Activated naive CD4-positive, alpha-beta T cell treated with anti-CD3 and anti-CD28 coated beads, Interleukin-2, amount 50 U/mL, for 72 hours (primary cell): Measurements from ENCODE around the gene RSPO1. TPM values are rescaled to one million over a fixed set of nuclear protein-coding genes. Genes with fewer than 3 reads are reported as not detected.

Experiments used
- ATAC-seq, 2 donors: fragments of 150-1000 bp; cut with Tn5 transposase; 2 replicates each; pipeline ENCODE4 v1.10.0; 2021; ENCODE audit warnings: mild to moderate bottlenecking in 2 of 2, moderate library complexity in 2 of 2
- DNase-seq, 2 donors: peaks; one replicate each; pipeline ENCODE4 v3.0.0; 2021 to 2022; ENCODE audit warnings: low spot score in 2 of 2
- H3K27ac Mint-ChIP-seq, 2 donors: one replicate each; pipeline ENCODE4 v1.8.0; 2022; ENCODE audit warnings: mild to moderate bottlenecking in 2 of 2, mixed read lengths in 2 of 2
- H3K36me3 Mint-ChIP-seq, 2 donors: one replicate each; pipeline ENCODE4 v1.8.0; 2022; ENCODE audit warnings: mixed read lengths in 2 of 2
- H3K9me3 Mint-ChIP-seq, 2 donors: one replicate each; pipeline ENCODE4 v1.8.0; 2022; ENCODE audit warnings: mixed read lengths in 2 of 2
- total RNA-seq, 2 donors: library from RNA; stranded (reverse); gene quantifications; one replicate each; pipeline ENCODE4 v1.2.3, GENCODE V29; 2022

RSPO1 gene
- total RNA-seq, 2 donors from 2014 or later: not detected

DNA sequence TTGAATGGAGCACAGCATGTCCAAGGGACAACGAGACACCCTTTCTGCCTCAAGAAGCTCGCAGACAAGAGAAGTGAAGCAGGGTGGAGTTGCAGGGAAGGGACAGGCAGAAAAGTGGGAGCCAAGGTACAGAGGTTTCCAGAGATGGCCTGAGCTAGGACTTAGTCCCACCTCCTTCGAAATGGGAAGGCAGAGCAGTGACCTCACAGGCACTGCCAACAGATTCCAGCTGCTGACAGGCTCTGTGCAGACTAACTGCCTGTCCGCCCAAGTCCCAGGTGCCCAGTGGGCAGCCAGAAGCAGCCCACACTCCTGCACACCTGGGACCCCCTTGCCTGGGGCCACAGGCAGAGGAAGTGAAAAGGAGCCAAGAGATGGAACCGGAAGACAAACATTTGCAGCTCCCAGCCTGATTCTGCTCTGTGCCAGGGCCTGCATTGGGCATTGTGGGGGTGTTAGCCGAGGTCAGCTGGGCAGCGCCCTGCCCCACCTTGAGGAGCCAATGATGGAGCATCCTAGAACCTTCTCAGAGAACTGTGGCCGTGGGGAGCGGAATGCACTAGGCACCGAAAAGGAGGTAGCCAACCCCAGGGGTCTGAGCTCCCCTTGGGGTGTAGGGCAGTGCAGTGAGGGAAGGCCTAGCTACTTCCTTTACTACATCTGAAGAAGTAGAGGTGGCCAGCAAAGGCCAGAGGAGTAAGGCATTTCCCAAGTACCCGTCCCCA is 27.5 kb upstream of the RSPO1 start:
- ATAC-seq: no peak

DNA sequence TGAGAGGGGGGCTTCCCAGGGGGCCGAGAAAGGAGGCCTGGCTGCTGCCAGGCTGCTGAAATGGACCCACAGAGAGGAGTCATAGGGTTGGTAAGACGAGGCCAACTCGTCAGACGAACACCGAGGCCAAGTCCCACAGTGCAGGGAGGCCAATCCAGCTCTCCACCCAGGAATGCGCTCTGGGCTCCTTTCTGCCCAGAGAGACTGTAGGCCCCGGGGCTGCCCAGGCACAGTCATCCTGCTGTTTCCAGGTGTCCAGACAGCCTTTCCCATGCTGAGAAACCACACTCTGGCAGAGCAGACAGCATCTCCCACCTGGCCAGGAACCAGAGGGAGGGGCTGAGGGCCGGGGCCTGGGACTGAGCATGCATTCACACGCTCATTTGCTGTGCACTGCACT is 26.7 kb upstream of the RSPO1 start:
- DNase-seq (no peak), ATAC-seq (no peak)
- no peak overlapping the region for H3K27ac Mint-ChIP-seq
- H3K9me3 Mint-ChIP-seq: no peaks in the 10 kb centered on the region
- no peaks in the 10 kb centered on the region for H3K36me3 Mint-ChIP-seq

More for the DNA sequence above, 27.5 kb upstream of the RSPO1 start:
- Mint-ChIP-seq H3K9me3 (no peaks in the 10 kb centered on the region), H3K36me3 (no peaks in the 10 kb centered on the region), H3K27ac (no peak overlapping the region)
- DNase-seq: no peak

DNA sequence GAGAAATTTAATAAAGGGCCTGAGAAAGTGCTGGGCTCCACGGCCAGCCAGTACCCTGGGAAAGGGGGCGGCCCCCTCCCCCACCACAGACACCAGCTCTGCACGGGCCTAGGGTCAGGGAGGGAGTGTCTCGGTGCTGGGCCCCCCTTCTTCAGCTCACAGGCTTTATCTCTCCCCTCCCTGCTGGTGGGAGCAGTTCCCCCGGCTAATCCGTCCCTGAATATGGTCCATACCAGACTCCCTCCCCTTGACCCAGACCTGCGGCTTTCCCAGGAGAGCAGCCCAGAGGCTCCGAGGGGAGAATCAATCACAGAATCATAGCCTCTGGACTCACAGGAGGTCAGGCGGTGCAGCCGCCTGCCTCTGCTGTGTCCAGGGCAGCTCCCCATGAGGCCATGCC is 26.0 kb upstream of the RSPO1 start:
- no peaks in the 10 kb centered on the region for H3K36me3 Mint-ChIP-seq
- ATAC-seq: no peak
- DNase-seq: no peak
- H3K9me3 Mint-ChIP-seq: no peaks in the 10 kb centered on the region
- no peak overlapping the region for H3K27ac Mint-ChIP-seq

DNA sequence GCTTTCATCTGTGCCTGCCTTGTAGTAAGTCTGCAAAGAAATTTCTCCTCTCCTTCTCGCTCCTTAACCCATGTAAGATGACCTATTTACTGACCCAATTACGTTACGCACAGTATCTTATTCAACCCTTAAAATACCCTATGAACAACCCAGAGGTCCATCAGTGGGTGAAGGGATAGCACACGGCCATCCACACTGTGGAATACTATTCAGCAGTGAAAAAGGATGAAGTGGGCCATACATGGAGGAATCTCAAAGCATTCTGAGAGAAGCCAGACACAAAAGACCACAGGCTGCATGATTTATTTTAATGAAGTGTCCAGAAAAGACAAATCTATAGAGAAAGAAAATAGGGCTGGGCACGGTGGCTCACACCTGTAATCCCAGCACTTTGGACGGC is 23.8 kb upstream of the RSPO1 start:
- Mint-ChIP-seq H3K36me3 (no peaks in the 10 kb centered on the region), H3K27ac (no peak overlapping the region), H3K9me3 (no peaks in the 10 kb centered on the region)
- no peak for ATAC-seq
- DNase-seq: no peak

DNA sequence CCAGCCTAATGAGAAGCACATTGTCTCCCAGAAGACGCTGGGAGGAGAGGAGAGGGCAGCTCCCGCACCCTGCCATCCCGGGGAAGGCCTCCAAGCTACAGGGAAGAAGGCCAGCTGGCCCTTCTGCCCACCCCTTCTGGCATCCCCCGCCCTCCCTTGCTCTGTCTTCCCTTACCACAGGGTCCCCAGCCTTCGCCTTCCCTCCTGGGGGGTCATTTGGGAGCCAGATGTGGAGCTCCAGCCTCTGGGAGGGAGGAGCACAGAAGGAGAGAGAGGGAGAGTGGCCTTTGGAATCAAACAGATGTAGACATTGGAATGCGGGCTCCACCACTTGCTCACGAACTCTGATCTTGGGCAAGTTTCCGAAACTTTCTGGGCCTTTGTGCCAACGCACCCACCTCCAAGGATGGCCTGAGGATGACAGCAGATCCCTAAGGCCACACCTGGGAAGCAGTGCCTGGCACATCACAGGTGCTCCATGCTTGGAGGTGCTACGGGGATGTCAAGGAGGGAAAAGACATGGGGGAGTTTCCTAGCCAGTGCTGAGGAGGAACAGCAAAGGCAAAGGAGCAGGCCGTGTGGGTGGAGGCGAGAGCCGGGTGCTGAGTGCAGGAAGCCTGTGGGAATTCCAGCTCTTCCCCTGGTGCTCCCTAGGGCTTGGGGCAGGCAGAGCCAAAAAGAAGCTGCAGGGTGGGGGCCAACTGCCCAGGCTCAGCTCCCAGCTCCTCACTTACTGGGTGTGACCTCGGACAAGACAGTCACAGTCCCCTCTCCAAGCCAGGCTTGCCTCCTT is 23.1 kb upstream of the RSPO1 start:
- no peak for ATAC-seq
- H3K9me3 Mint-ChIP-seq: no peaks in the 10 kb centered on the region
- no peak for DNase-seq
- H3K27ac Mint-ChIP-seq: no peak overlapping the region
- H3K36me3 Mint-ChIP-seq: no peaks in the 10 kb centered on the region

DNA sequence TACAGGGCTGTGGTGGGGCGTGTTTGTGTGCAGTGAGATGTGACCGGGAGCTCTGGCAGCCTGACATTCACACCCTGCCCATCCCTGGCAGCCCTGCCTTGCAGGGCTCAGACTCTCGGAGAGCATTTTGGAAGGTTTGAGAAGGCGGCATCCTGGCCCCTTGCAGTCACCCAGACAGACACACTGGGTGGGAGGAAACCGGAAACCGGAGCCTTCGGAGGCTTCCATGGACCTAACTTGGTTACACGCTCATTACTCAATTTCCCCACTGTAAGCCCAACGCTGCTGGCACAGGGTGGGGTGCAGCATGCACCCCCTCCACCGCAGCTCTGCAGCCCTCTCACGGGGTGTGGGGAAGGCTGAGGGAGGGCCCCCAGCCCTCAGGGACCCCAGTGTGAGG is 22.2 kb upstream of the RSPO1 start:
- Mint-ChIP-seq H3K27ac (no peak overlapping the region), H3K36me3 (no peaks in the 10 kb centered on the region), H3K9me3 (no peaks in the 10 kb centered on the region)
- DNase-seq: no peak
- no peak for ATAC-seq

DNA sequence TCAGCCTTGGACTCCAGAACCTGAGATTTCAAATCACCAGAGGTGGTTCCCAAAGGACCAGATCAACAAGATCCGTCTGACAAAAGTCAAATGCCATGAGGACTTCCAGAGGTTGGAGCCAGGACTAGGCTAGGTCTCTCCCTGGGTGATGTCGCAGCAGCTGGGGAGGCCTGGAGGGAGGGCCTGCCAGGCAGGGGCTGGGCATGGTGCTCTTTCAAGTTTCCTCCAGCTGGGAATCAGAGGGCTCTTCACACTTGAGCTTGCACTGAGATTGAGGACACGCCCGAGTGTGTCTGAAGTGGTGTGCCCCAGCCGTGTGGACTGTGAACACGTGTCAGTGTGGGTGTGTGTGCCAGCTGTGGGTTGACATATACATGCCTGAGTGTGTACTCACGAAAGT is 21.3 kb upstream of the RSPO1 start:
- no peaks in the 10 kb centered on the region for H3K9me3 Mint-ChIP-seq
- H3K36me3 Mint-ChIP-seq: no peaks in the 10 kb centered on the region
- no peak overlapping the region for H3K27ac Mint-ChIP-seq
- DNase-seq (no peak), ATAC-seq (no peak)

DNA sequence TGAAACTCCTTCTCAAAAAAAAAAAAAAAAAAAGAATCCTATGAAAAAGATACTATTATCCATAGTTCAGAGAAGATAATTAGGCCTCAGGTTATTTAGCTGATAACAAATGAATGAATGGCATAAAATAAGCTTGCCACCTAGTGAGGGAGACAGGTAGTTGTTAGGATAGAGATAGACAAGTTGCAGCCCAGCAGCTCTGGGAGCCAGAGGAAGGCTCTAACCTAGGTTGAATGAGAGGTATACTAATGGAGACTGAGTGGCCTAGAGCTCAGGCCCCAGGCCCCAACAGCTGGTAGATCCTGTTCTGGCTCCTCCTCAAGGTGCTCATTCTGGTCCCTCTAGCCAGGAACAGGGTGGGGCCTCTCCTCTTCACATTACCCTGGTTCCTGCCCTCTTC is 20.6 kb upstream of the RSPO1 start:
- DNase-seq (no peak), ATAC-seq (no peak)
- Mint-ChIP-seq H3K9me3 (no peaks in the 10 kb centered on the region), H3K27ac (no peak overlapping the region), H3K36me3 (no peaks in the 10 kb centered on the region)

DNA sequence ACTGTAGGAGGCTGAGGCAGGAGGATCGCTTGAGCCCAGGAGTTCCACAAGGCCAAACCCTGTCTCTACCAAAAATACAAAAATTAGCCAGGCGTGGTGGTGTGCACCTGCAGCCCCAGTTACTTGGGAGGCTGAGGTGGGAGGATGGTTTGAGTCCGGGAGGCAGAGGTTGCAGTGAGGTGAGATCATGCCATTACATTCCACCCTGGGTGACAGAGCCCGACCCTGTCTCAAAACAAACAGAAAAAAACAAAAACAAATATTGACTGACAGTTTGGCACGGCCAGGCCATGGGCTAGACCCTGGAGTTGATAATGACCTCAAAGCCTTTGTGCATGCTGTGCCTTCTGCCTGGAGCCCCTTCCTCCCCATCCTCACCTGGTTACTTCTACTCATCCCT is 19.2 kb upstream of the RSPO1 start:
- DNase-seq: no peak

DNA sequence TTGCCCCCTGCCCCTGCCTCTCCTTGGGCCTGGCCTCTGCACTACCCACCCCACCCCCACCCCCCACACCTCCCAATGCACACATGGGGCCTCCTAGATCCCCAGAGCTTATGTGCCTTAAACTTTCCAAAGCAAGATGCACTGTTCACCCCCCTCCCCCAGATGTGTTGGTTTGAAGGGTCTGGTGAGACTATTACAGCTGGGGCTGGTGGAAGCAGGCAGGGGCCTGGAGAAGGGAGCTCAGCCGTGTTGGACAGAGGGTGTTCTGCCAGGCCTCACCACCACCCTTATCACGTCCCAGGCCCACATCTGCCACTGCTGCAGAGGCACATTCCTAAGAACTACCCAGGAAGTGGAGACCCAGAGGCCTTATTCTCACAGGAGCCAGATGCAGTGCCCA is 18.3 kb upstream of the RSPO1 start:
- ATAC-seq (no peak), DNase-seq (no peak)
- H3K27ac Mint-ChIP-seq: no peak overlapping the region
- no peaks in the 10 kb centered on the region for H3K36me3 Mint-ChIP-seq
- H3K9me3 Mint-ChIP-seq: no peaks in the 10 kb centered on the region

More for the DNA sequence above, 19.2 kb upstream of the RSPO1 start:
- Mint-ChIP-seq H3K9me3 (no peaks in the 10 kb centered on the region), H3K36me3 (no peaks in the 10 kb centered on the region), H3K27ac (no peak overlapping the region)
- ATAC-seq: no peak

DNA sequence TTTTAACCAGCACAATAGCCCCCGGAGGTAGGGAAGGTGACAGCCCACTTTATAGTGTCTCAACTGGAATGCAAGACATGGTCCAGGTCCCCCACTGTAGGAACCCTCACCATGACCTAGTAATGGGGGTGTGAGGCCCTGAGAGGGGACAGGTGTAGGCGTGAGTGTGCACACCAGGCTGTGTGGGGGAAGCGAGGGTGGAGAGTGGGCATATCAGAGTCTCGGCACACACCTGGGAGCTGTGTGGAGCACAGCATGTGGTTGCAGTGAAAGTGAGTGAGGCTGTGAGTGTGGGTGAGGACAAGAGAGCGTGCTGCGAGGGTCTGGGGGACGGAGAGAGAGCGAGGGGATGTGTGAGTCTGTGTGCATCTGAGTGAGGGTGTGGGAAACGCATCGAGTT is 17.1 kb upstream of the RSPO1 start:
- Mint-ChIP-seq H3K36me3 (no peaks in the 10 kb centered on the region), H3K27ac (peak overlapping the region in 1 of 2 donors; percentile 61), H3K9me3 (no peaks in the 10 kb centered on the region)
- ATAC-seq (no peak), DNase-seq (no peak)

DNA sequence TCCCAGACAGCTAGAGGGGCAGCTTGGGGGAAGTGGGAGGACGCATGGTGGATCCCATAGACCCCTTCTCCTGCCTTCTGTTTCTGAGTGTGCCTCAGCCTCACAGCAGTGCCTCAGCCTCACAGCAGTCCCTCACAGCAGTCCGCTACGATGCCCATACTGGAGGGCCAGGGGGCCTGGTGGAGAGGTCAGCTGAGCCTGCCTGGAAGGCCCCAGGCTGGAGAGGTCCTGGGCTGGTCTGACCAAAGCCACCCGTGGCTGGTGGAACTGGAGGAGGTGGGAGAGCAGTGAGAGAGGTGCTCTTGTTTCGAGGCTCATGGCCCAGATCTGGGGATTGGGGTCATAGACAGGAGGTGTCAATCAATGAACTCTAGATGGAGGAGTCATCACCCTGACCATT is 16.0 kb upstream of the RSPO1 start:
- DNase-seq (no peak), ATAC-seq (no peak)
- Mint-ChIP-seq H3K27ac (no peak overlapping the region), H3K9me3 (no peaks in the 10 kb centered on the region), H3K36me3 (no peaks in the 10 kb centered on the region)

DNA sequence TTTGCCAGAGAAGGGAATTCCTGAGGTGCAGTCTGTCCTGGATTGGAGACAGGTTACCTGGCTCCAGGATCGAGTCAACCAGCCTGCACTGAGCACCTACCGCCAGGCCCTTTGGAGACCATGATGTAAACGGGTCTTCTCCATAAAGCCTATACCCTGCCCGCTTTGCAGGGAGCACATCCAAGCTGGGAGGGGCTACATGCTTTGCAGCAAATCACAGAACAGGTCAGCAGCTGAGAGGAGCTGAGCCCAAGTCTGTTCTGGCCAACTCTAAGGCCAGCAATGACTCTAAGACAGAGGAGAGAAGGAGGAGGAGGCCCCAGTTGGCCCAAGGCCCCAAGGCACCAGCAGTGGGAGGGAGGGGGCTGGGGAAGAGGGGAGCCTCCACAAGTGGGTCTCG is 15.5 kb upstream of the RSPO1 start:
- H3K36me3 Mint-ChIP-seq: no peaks in the 10 kb centered on the region
- no peaks in the 10 kb centered on the region for H3K9me3 Mint-ChIP-seq
- ATAC-seq: no peak
- DNase-seq: no peak
- H3K27ac Mint-ChIP-seq: no peak overlapping the region

DNA sequence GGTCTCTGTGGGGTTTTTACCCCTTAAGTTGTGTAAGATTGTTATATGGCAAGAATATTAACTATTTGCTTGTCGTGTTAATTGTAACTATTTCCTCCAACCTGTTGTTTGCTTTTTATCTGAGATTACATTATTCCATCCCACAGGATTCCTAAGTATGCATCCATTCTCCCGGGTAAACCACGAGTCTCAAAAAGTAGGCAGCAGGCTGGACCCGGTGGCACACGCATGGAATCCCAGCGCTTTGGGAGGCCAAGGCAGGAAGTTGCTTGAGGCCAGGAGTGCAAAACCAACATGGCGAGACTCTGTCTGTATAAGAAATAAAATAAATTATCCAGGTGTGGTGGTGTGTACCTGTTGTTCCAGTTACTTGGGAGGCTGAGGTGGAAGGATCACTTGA is 12.6 kb upstream of the RSPO1 start:
- DNase-seq: no peak
- Mint-ChIP-seq H3K9me3 (no peaks in the 10 kb centered on the region), H3K36me3 (no peaks in the 10 kb centered on the region), H3K27ac (no peak overlapping the region)
- no peak for ATAC-seq

DNA sequence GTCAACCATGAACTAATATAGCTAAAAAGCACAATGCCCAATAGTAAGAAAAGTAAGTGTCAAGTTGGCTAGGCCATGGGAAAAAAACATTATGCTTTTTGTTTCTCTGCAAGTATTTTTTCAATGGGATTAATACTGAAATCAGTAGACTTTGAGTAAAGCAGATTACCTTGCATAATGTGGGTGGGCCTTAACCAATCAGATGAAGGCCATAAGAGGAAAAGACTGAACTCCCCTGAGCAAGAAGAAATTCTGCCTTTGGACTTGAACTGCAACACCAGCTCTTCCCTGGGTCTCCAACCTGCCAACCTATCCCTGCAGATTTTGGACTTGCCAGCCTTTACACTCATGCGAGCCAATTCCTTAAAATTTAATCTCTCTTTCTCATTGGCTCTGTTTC is 6.4 kb upstream of the RSPO1 start:
- no peak for ATAC-seq
- Mint-ChIP-seq H3K27ac (no peak overlapping the region), H3K9me3 (no peaks in the 10 kb centered on the region), H3K36me3 (no peaks in the 10 kb centered on the region)
- no peak for DNase-seq

DNA sequence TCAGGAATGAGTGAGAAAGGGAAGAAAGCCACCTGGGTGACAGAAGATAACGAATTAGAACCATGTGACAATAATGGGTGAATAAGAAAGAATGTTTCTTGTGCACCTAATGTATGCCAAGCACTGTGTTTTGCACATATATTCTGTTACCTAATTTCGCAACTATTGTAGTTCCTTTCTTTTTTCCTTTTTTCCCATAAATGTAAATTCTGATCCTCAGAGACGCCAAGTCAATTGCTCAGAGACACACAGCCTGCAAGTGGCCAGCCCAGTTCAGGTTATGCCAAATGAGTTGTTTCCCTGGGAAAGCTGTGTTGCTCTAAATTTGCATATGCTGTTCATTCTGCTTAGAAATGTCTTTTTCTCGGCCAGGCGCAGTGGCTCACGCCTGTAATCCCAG is 1.7 kb upstream of the RSPO1 start:
- Mint-ChIP-seq H3K36me3 (peaks cover 0 to 6% of the 10 kb centered on the region in 2 donors), H3K27ac (no peak overlapping the region), H3K9me3 (no peaks in the 10 kb centered on the region)
- ATAC-seq (no peak), DNase-seq (no peak)

DNA sequence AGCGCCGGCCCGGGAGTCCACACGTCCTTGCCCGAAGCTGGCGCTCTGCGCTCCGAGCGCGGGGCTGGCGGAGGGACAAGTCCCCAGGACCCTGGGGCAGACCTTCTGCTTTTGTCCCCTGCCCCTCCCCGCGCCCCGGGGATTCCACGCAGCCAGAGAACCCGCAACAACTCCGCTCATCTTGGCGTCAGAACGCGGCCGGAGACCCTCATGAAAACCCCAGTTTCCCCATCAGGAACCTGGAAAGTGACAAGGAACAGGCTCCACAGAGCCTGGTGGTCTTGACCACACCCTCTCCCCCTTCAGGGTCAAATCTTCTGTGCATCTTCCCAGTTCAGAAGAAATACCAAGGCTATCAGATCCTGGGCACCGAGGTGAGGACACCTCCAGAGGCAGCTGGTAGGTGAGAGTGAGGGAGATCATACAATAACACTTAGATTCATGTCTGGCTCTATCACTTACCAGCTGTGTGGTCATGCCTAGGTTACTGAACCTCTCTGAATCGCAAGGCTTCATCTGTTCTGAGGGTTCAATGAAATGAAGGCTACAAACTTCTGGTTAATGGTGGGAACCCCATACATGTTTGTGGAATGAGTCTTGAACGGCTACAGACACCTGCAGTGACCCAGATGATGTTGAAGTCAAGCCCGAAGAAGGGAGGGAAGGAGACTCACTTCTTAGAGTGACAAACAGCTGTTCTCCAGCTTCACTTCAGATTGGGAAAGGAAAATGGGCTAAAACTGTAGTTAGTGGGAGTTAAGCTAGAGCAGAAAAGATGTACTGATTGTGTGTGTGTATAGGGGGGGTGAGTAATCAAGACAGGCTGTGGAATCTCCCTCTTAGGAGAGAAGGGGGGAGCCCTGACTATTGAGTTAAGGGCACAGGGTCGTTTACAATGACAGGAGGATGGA is 555 bp upstream of the RSPO1 start:
- H3K9me3 Mint-ChIP-seq: no peaks in the 10 kb centered on the region
- no peak overlapping the region for H3K27ac Mint-ChIP-seq
- H3K36me3 Mint-ChIP-seq: peaks cover 0 to 6% of the 10 kb centered on the region in 2 donors
- ATAC-seq (no peak), DNase-seq (no peak)
